GM23338 (cell line): ENCODE results near the gene DSG2. TPM values are rescaled to one million over a fixed set of nuclear protein-coding genes. Genes with fewer than 3 reads are reported as not detected.

ENCODE experiments used
- ATAC-seq: fragments of 200-7000 bp; cut with Tn5 transposase; 3 replicates; pipeline ENCODE4 v1.9.1; 2020
- DNase-seq: peaks from one replicate; pipeline ENCODE4 v3.0.0-alpha.2; 2015; ENCODE audit warnings: low spot score
- H2AFZ ChIP-seq: fragments of 200-600 bp; sonication (generic); 2 replicates; pipeline ENCODE4 v1.8.0; 2016; ENCODE audit warnings: antibody characterized with exemption, mild to moderate bottlenecking, moderate library complexity
- H3F3A ChIP-seq: fragments of 200-600 bp; sonication (generic); replicated peaks from 2 replicates; pipeline ENCODE4 v1.8.0; 2017; ENCODE audit warnings: antibody characterized with exemption, mixed run types, low read depth
- H3K27ac ChIP-seq: fragments of 200-600 bp; sonication (generic); 2 replicates; pipeline ENCODE4 v1.6.1; 2016; ENCODE audit warnings: low read depth
- H3K27me3 ChIP-seq: fragments of 200-600 bp; sonication (generic); 2 replicates; pipeline ENCODE4 v1.8.0; 2016; ENCODE audit warnings: mild to moderate bottlenecking, mixed run types, moderate library complexity; ENCODE audit not compliant: insufficient read depth
- H3K36me3 ChIP-seq: fragments of 200-600 bp; sonication (generic); 2 replicates; pipeline ENCODE4 v1.8.0; 2016; ENCODE audit warnings: mild to moderate bottlenecking; ENCODE audit not compliant: insufficient read depth
- H3K4me1 ChIP-seq: fragments of 200-600 bp; sonication (generic); 2 replicates; pipeline ENCODE4 v1.8.0; 2016; ENCODE audit warnings: mild to moderate bottlenecking, moderate library complexity; ENCODE audit not compliant: insufficient read depth
- H3K4me2 ChIP-seq: fragments of 200-600 bp; sonication (generic); 2 replicates; pipeline ENCODE4 v1.7.1; 2017; ENCODE audit warnings: mixed run types
- H3K4me3 ChIP-seq: fragments of 200-600 bp; sonication (generic); 2 replicates; pipeline ENCODE4 v1.6.1; 2016; ENCODE audit warnings: mixed run types
- H3K79me2 ChIP-seq: fragments of 200-600 bp; sonication (generic); replicated peaks from 2 replicates; pipeline ENCODE4 v1.8.0; 2017; ENCODE audit warnings: mild to moderate bottlenecking; ENCODE audit not compliant: insufficient read depth
- H3K9me2 ChIP-seq: fragments of 200-600 bp; sonication (generic); 2 replicates; pipeline ENCODE4 v1.8.0; 2017; ENCODE audit not compliant: insufficient read depth
- H4K20me1 ChIP-seq: fragments of 200-600 bp; sonication (generic); replicated peaks from 2 replicates; pipeline ENCODE4 v1.8.0; 2017; ENCODE audit warnings: mild to moderate bottlenecking; ENCODE audit not compliant: insufficient read depth
- H3K27ac Mint-ChIP-seq: 2 replicates; pipeline ENCODE4 v1.8.0; 2020; ENCODE audit warnings: inconsistent platforms, mild to moderate bottlenecking, moderate library complexity, mixed read lengths
- H3K27me3 Mint-ChIP-seq: 3 replicates; pipeline ENCODE4 v1.8.0; 2022; ENCODE audit warnings: low read depth, mild to moderate bottlenecking, moderate library complexity, mixed read lengths, inconsistent platforms; ENCODE audit not compliant: insufficient read depth, poor library complexity
- H3K36me3 Mint-ChIP-seq: 3 replicates; pipeline ENCODE4 v1.8.0; 2021; ENCODE audit warnings: low read depth, mild to moderate bottlenecking, inconsistent platforms, moderate library complexity, mixed read lengths
- H3K4me1 Mint-ChIP-seq: 3 replicates; pipeline ENCODE4 v1.8.0; 2020; ENCODE audit warnings: mild to moderate bottlenecking, inconsistent platforms, mixed read lengths
- H3K4me3 Mint-ChIP-seq: 3 replicates; pipeline ENCODE4 v1.8.0; 2021; ENCODE audit warnings: moderate library complexity, mild to moderate bottlenecking, inconsistent platforms, mixed read lengths
- H3K9me3 Mint-ChIP-seq: 3 replicates; pipeline ENCODE4 v1.8.0; 2020; ENCODE audit warnings: moderate library complexity, mild to moderate bottlenecking, inconsistent platforms, mixed read lengths
- CTCF ChIP-seq, 2 experiments: fragments of 200-600 bp in 1 of 2; sonication (generic) in 1 of 2; conservative IDR thresholded peaks; 2 replicates each; pipeline versions ENCODE4 v1.5.1 to v1.6.1; 2016 to 2017; ENCODE audit warnings: antibody characterized with exemption in 2 of 2, low read depth in 2 of 2, mild to moderate bottlenecking in 2 of 2, moderate library complexity in 1 of 2
- EZH2 ChIP-seq: fragments of 200-600 bp; sonication (generic); IDR thresholded peaks from one replicate; pipeline ENCODE4 v1.8.0; 2017; ENCODE audit warnings: antibody characterized with exemption, mild to moderate bottlenecking, low read depth; ENCODE audit not compliant: unreplicated experiment
- NANOG ChIP-seq: IDR thresholded peaks from 2 replicates; pipeline ENCODE4 v1.6.1; 2016; ENCODE audit warnings: antibody characterized with exemption, borderline replicate concordance
- POLR2AphosphoS5 ChIP-seq: IDR thresholded peaks from 2 replicates; pipeline ENCODE4 v1.6.1; 2016; ENCODE audit warnings: antibody characterized with exemption, low read depth
- REST ChIP-seq: IDR thresholded peaks from one replicate; pipeline ENCODE4 v1.6.1; 2018; ENCODE audit warnings: antibody characterized with exemption; ENCODE audit not compliant: unreplicated experiment
- STAT1 ChIP-seq: IDR thresholded peaks from one replicate; pipeline ENCODE4 v1.6.1; 2016; ENCODE audit warnings: antibody characterized with exemption; ENCODE audit not compliant: unreplicated experiment
- ZNF114 ChIP-seq: fragments of 250-450 bp; sonication (Bioruptor Pico); IDR thresholded peaks from 2 replicates; pipeline ENCODE4 v1.5.0; 2020; ENCODE audit warnings: mild to moderate bottlenecking, moderate library complexity
- polyA plus RNA-seq: library from polyadenylated mRNA; unstranded; fragments of >200 nt; fragmentation: Nextera tagmentation; extraction: Ambion mirVana; gene quantifications from 2 replicates; pipeline ENCODE4 v1.2.1, GENCODE V29; 2016
- total RNA-seq: library from RNA; depleted of rRNA; stranded (reverse); fragments of >200 nt; shearing (Covaris generic); gene quantifications from 2 replicates; pipeline ENCODE4 v1.2.3, GENCODE V29; 2014
- TF ChIP-seq, protein P1 (sequence below): fragments of 250-450 bp; sonication (Bioruptor Pico); IDR thresholded peaks from 2 replicates; pipeline ENCODE4 v1.5.0; 2020; ENCODE audit warnings: mild to moderate bottlenecking, moderate library complexity
- TF ChIP-seq, protein P2 (sequence below): IDR thresholded peaks from 2 replicates; pipeline ENCODE4 v1.6.1; 2016; ENCODE audit warnings: antibody characterized with exemption

The DSG2 gene
- total and polyA plus RNA-seq, 2 experiments from 2014 or later = 44.7 to 144 TPM

GRCh38 chr18:31512203-31512764 is 14.3 kb downstream of the DSG2 start:
- H3K4me3 ChIP-seq = no peak overlapping the region
- H3K4me2 ChIP-seq = no peak overlapping the region
- H3K36me3 ChIP-seq = no peaks in the 10 kb centered on the region
- H3K4me1 Mint-ChIP-seq = peaks cover 22% of the 10 kb centered on the region
- peaks cover 98% of the 10 kb centered on the region for H3K79me2 ChIP-seq
- peaks cover 25% of the 10 kb centered on the region for H3K4me1 ChIP-seq
- peak overlapping the region; percentile 8; the same call in 1 of the 2 replicates for H3K27ac Mint-ChIP-seq
- TF ChIP-seq NANOG (no peak), ZNF114 (no peak), REST (no peak), POLR2AphosphoS5 (no peak), CTCF (conservative IDR thresholded peaks at IDR 0.05; ENCODE audit: low read depth in 2 of 2) (no peak), EZH2 (no peak), STAT1 (no peak)
- TF ChIP-seq, protein P1, sequence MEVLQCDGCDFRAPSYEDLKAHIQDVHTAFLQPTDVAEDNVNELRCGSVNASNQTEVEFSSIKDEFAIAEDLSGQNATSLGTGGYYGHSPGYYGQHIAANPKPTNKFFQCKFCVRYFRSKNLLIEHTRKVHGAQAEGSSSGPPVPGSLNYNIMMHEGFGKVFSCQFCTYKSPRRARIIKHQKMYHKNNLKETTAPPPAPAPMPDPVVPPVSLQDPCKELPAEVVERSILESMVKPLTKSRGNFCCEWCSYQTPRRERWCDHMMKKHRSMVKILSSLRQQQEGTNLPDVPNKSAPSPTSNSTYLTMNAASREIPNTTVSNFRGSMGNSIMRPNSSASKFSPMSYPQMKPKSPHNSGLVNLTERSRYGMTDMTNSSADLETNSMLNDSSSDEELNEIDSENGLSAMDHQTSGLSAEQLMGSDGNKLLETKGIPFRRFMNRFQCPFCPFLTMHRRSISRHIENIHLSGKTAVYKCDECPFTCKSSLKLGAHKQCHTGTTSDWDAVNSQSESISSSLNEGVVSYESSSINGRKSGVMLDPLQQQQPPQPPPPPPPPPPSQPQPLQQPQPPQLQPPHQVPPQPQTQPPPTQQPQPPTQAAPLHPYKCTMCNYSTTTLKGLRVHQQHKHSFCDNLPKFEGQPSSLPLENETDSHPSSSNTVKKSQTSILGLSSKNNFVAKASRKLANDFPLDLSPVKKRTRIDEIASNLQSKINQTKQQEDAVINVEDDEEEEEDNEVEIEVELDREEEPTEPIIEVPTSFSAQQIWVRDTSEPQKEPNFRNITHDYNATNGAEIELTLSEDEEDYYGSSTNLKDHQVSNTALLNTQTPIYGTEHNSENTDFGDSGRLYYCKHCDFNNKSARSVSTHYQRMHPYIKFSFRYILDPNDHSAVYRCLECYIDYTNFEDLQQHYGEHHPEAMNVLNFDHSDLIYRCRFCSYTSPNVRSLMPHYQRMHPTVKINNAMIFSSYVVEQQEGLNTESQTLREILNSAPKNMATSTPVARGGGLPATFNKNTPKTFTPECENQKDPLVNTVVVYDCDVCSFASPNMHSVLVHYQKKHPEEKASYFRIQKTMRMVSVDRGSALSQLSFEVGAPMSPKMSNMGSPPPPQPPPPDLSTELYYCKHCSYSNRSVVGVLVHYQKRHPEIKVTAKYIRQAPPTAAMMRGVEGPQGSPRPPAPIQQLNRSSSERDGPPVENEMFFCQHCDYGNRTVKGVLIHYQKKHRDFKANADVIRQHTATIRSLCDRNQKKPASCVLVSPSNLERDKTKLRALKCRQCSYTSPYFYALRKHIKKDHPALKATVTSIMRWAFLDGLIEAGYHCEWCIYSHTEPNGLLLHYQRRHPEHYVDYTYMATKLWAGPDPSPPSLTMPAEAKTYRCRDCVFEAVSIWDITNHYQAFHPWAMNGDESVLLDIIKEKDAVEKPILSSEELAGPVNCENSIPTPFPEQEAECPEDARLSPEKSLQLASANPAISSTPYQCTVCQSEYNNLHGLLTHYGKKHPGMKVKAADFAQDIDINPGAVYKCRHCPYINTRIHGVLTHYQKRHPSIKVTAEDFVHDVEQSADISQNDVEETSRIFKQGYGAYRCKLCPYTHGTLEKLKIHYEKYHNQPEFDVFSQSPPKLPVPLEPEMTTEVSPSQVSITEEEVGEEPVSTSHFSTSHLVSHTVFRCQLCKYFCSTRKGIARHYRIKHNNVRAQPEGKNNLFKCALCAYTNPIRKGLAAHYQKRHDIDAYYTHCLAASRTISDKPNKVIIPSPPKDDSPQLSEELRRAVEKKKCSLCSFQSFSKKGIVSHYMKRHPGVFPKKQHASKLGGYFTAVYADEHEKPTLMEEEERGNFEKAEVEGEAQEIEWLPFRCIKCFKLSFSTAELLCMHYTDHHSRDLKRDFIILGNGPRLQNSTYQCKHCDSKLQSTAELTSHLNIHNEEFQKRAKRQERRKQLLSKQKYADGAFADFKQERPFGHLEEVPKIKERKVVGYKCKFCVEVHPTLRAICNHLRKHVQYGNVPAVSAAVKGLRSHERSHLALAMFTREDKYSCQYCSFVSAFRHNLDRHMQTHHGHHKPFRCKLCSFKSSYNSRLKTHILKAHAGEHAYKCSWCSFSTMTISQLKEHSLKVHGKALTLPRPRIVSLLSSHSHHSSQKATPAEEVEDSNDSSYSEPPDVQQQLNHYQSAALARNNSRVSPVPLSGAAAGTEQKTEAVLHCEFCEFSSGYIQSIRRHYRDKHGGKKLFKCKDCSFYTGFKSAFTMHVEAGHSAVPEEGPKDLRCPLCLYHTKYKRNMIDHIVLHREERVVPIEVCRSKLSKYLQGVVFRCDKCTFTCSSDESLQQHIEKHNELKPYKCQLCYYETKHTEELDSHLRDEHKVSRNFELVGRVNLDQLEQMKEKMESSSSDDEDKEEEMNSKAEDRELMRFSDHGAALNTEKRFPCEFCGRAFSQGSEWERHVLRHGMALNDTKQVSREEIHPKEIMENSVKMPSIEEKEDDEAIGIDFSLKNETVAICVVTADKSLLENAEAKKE = no peak
- TF ChIP-seq, protein P2, sequence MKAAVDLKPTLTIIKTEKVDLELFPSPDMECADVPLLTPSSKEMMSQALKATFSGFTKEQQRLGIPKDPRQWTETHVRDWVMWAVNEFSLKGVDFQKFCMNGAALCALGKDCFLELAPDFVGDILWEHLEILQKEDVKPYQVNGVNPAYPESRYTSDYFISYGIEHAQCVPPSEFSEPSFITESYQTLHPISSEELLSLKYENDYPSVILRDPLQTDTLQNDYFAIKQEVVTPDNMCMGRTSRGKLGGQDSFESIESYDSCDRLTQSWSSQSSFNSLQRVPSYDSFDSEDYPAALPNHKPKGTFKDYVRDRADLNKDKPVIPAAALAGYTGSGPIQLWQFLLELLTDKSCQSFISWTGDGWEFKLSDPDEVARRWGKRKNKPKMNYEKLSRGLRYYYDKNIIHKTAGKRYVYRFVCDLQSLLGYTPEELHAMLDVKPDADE = no peak
- H3K27ac ChIP-seq = no peak overlapping the region
- H2AFZ ChIP-seq = no peak overlapping the region
- no peaks in the 10 kb centered on the region for H3F3A ChIP-seq
- no peaks in the 10 kb centered on the region for H3K27me3 ChIP-seq
- H3K9me2 ChIP-seq = no peaks in the 10 kb centered on the region
- no peak for DNase-seq
- peaks cover 7% of the 10 kb centered on the region for H3K36me3 Mint-ChIP-seq
- ATAC-seq = peak; percentile 57
- peaks cover 3% of the 10 kb centered on the region; the same call in 2 of the 3 replicates for H3K9me3 Mint-ChIP-seq
- H4K20me1 ChIP-seq = peaks cover 44% of the 10 kb centered on the region
- H3K4me3 Mint-ChIP-seq = no peak overlapping the region
- H3K27me3 Mint-ChIP-seq = peaks cover 2% of the 10 kb centered on the region
